IMR-90 (cell line): ENCODE measurements around the gene ZNF423. TPM values are rescaled to one million over a fixed set of nuclear protein-coding genes. Genes with fewer than 3 reads are reported as not detected.

Experiments
- ATAC-seq: fragments of 200-7000 bp; cut with Tn5 transposase; 2 replicates; pipeline ENCODE4 v1.9.1; 2020; ENCODE audit warnings: low read depth, mild to moderate bottlenecking, moderate library complexity
- BruUV-seq: library from RNA; stranded (reverse); fragments of 400-500 nt; replicated peaks from 2 replicates; lab custom pipeline; 2021; lab: Mats Ljungman, UMichigan
- CTCF ChIA-PET: fragments of 300-600 bp; formaldehyde crosslinking; extraction: SDS; loops from one replicate; lab custom pipeline; 2021; ENCODE audit warnings: antibody characterized with exemption; lab: Yijun Ruan, JAX
- POLR2A ChIA-PET: fragments of 300-600 bp; sonication (Branson Sonifier 250); formaldehyde crosslinking; loops from one replicate; lab custom pipeline; 2022; ENCODE audit warnings: antibody characterized with exemption; ENCODE audit not compliant: unreplicated experiment; lab: Charles Lee
- DNase-seq: peaks from one replicate; pipeline ENCODE4 v3.0.0; 2013
- H2AFZ ChIP-seq: replicated peaks from 2 replicates; pipeline ENCODE3; 2013; ENCODE audit warnings: low read length, mild to moderate bottlenecking; ENCODE audit not compliant: poor library complexity
- H2AK5ac ChIP-seq: 2 replicates; pipeline ENCODE4 v1.6.1; 2013; ENCODE audit warnings: low read depth, low read length, inconsistent platforms
- H2AK9ac ChIP-seq: replicated peaks from 2 replicates; pipeline ENCODE3; 2013; ENCODE audit warnings: mild to moderate bottlenecking, low read depth, low read length, moderate library complexity; ENCODE audit not compliant: poor library complexity
- H2BK120ac ChIP-seq: 2 replicates; pipeline ENCODE4 v1.6.1; 2013; ENCODE audit warnings: low read depth, low read length, inconsistent platforms
- H2BK15ac ChIP-seq: 3 replicates; pipeline ENCODE4 v1.6.1; 2013; ENCODE audit warnings: low read depth, low read length, inconsistent platforms
- H2BK20ac ChIP-seq: 2 replicates; pipeline ENCODE4 v1.6.1; 2013; ENCODE audit warnings: low read depth, mild to moderate bottlenecking, inconsistent platforms, low read length, moderate library complexity
- H2BK5ac ChIP-seq: 2 replicates; pipeline ENCODE4 v1.6.1; 2013; ENCODE audit warnings: mild to moderate bottlenecking, low read depth, low read length, inconsistent platforms; ENCODE audit not compliant: poor library complexity, severe bottlenecking
- H3K14ac ChIP-seq: replicated peaks from 2 replicates; pipeline ENCODE4 v1.6.1; 2013; ENCODE audit warnings: low read depth, low read length, inconsistent platforms
- H3K18ac ChIP-seq: 2 replicates; pipeline ENCODE4 v1.6.1; 2013; ENCODE audit warnings: low read depth, low read length, control low read depth
- H3K23ac ChIP-seq: 2 replicates; pipeline ENCODE4 v1.6.1; 2013; ENCODE audit warnings: low read depth, low read length, inconsistent platforms
- H3K27ac ChIP-seq: 2 replicates; pipeline ENCODE4 v1.5.1; 2013; ENCODE audit warnings: mild to moderate bottlenecking, control low read depth, low read length; ENCODE audit not compliant: insufficient read depth
- H3K27me3 ChIP-seq: 2 replicates; pipeline ENCODE4 v1.6.1; 2013; ENCODE audit warnings: low read length; ENCODE audit not compliant: control insufficient read depth, insufficient read depth
- H3K36me3 ChIP-seq: 2 replicates; pipeline ENCODE4 v1.6.1; 2013; ENCODE audit warnings: low read length, mixed read lengths; ENCODE audit not compliant: control insufficient read depth, insufficient read depth
- H3K4ac ChIP-seq: 2 replicates; pipeline ENCODE4 v1.6.1; 2013; ENCODE audit warnings: low read depth, low read length, inconsistent platforms
- H3K4me1 ChIP-seq: 2 replicates; pipeline ENCODE4 v1.6.1; 2013; ENCODE audit warnings: low read length, mixed read lengths; ENCODE audit not compliant: control insufficient read depth, insufficient read depth
- H3K4me2 ChIP-seq: 2 replicates; pipeline ENCODE4 v1.6.1; 2013; ENCODE audit warnings: low read depth, mild to moderate bottlenecking, control low read depth, low read length, moderate library complexity
- H3K4me3 ChIP-seq: 2 replicates; pipeline ENCODE4 v1.5.1; 2013; ENCODE audit warnings: low read depth, mild to moderate bottlenecking, control low read depth, low read length, moderate library complexity; ENCODE audit not compliant: insufficient read depth
- H3K56ac ChIP-seq: 2 replicates; pipeline ENCODE4 v1.6.1; 2013; ENCODE audit warnings: low read length, inconsistent platforms; ENCODE audit not compliant: insufficient read depth; ENCODE audit errors: extremely low read depth
- H3K79me1 ChIP-seq, 2 experiments: 2 replicates each; pipeline ENCODE4 v1.6.1; 2013; ENCODE audit warnings: low read length in 2 of 2, inconsistent platforms in 1 of 2, low read depth in 1 of 2
- H3K9ac ChIP-seq: 2 replicates; pipeline ENCODE4 v1.6.1; 2013; ENCODE audit warnings: low read depth, low read length, control low read depth
- H3K9me1 ChIP-seq: 2 replicates; pipeline ENCODE4 v1.6.1; 2013; ENCODE audit warnings: low read length, inconsistent platforms; ENCODE audit not compliant: insufficient read depth
- H3K9me3 ChIP-seq: 2 replicates; pipeline ENCODE4 v1.6.1; 2013; ENCODE audit warnings: low read length; ENCODE audit not compliant: control insufficient read depth, insufficient read depth
- H4K20me1 ChIP-seq: 2 replicates; pipeline ENCODE4 v1.6.1; 2013; ENCODE audit warnings: low read length, inconsistent platforms; ENCODE audit not compliant: insufficient read depth
- H4K5ac ChIP-seq: 2 replicates; pipeline ENCODE4 v1.6.1; 2013; ENCODE audit warnings: mild to moderate bottlenecking, low read depth, low read length, control low read depth
- H4K8ac ChIP-seq, 2 experiments: 2 replicates each; pipeline ENCODE4 v1.6.1; 2013; ENCODE audit warnings: low read depth in 2 of 2, low read length in 2 of 2, control low read depth in 1 of 2, inconsistent platforms in 1 of 2
- H4K91ac ChIP-seq: 2 replicates; pipeline ENCODE4 v1.6.1; 2013; ENCODE audit warnings: low read depth, low read length, inconsistent platforms; ENCODE audit not compliant: insufficient read depth
- BHLHE40 ChIP-seq: fragments of 150-350 bp; IDR thresholded peaks from 2 replicates; pipeline ENCODE4 v1.6.1; 2016; ENCODE audit warnings: mild to moderate bottlenecking, low read depth, low read length
- CEBPB ChIP-seq: IDR thresholded peaks from 2 replicates; pipeline ENCODE4 v1.6.1; 2012; ENCODE audit warnings: low read depth, low read length, improper control_type of control experiment
- CHD1 ChIP-seq: IDR thresholded peaks from 2 replicates; pipeline ENCODE4 v1.6.1; 2012; ENCODE audit warnings: low read depth, low read length, improper control_type of control experiment
- FOS ChIP-seq: fragments of 150-350 bp; IDR thresholded peaks from 2 replicates; pipeline ENCODE4 v1.6.1; 2016; ENCODE audit warnings: low read depth, low read length
- MAFK ChIP-seq: IDR thresholded peaks from 2 replicates; pipeline ENCODE4 v1.6.1; 2012; ENCODE audit warnings: low read depth, low read length, improper control_type of control experiment
- MAZ ChIP-seq: IDR thresholded peaks from 2 replicates; pipeline ENCODE4 v1.6.1; 2012; ENCODE audit warnings: low read depth, mild to moderate bottlenecking, low read length, improper control_type of control experiment, moderate library complexity, borderline replicate concordance
- MXI1 ChIP-seq: IDR thresholded peaks from 2 replicates; pipeline ENCODE4 v1.6.1; 2012; ENCODE audit warnings: low read depth, mild to moderate bottlenecking, low read length, moderate library complexity, borderline replicate concordance
- NFE2L2 ChIP-seq: fragments of 150-350 bp; IDR thresholded peaks from 2 replicates; pipeline ENCODE4 v1.6.1; 2016; ENCODE audit warnings: low read depth, mild to moderate bottlenecking, low read length
- POLR2A ChIP-seq: IDR thresholded peaks from 2 replicates; pipeline ENCODE4 v1.6.1; 2012; ENCODE audit warnings: mild to moderate bottlenecking, low read depth, low read length
- RAD21 ChIP-seq: IDR thresholded peaks from 2 replicates; pipeline ENCODE4 v1.6.1; 2012; ENCODE audit warnings: low read length, improper control_type of control experiment
- RCOR1 ChIP-seq: IDR thresholded peaks from 2 replicates; pipeline ENCODE4 v1.6.1; 2012; ENCODE audit warnings: mild to moderate bottlenecking, low read length, improper control_type of control experiment; ENCODE audit not compliant: insufficient replicate concordance
- RFX5 ChIP-seq: IDR thresholded peaks from 2 replicates; pipeline ENCODE4 v1.8.0; 2012; ENCODE audit warnings: low read depth, mild to moderate bottlenecking, low read length, moderate library complexity
- SMC3 ChIP-seq: fragments of 150-350 bp; IDR thresholded peaks from 2 replicates; pipeline ENCODE4 v1.6.1; 2016; ENCODE audit warnings: low read depth, mild to moderate bottlenecking, antibody characterized with exemption, low read length, moderate library complexity
- WGBS, 2 experiments: methylation state at CpG; one replicate each; pipeline versions ENCODE4 v1.1.5 to v1.1.7; 2013; ENCODE audit warnings: missing lambda C conversion rate in 2 of 2; ENCODE audit not compliant: insufficient read length in 1 of 2; ENCODE audit errors: extremely low coverage in 2 of 2; 5-methylcytosine and 5-hydroxymethylcytosine counted together
- dilution Hi-C: fragments of 300-500 bp; cut with HindIII; formaldehyde crosslinking; loops from one replicate; pipeline ENCODE4 v1.14.3; 2018; ENCODE audit warnings: low sequenced_read_pairs; ENCODE audit not compliant: unreplicated experiment
- in situ Hi-C: fragments of 300-500 bp; cut with MboI; formaldehyde crosslinking; loops from 3 replicates; pipeline ENCODE4 v1.14.3; 2019; ENCODE audit warnings: low sequenced_read_pairs, inconsistent platforms, mixed read lengths
- intact Hi-C: fragments of 100-400 bp; cut with micrococcal nuclease; formaldehyde crosslinking; loops from 2 replicates; pipeline ENCODE4 v1.10.0; 2022
- polyA plus RNA-seq, 3 experiments: library from polyadenylated mRNA; depleted of rRNA; stranded (reverse); fragments of >200 nt; gene quantifications; 2 replicates each; pipeline ENCODE4 v1.2.3, GENCODE V29; 2012; ENCODE audit warnings: low replicate concordance in 1 of 3
- total RNA-seq: library from RNA; depleted of rRNA; stranded (reverse); fragments of >200 nt; gene quantifications from 2 replicates; pipeline ENCODE4 v1.2.3, GENCODE V29; 2012
- TF ChIP-seq, protein P1 (sequence below): fragments of 150-350 bp; IDR thresholded peaks from 2 replicates; pipeline ENCODE4 v1.6.1; 2016; ENCODE audit warnings: low read depth, mild to moderate bottlenecking, low read length, moderate library complexity, borderline replicate concordance
- TF ChIP-seq, protein P2 (sequence below): conservative IDR thresholded peaks from 2 replicates; pipeline ENCODE4 v1.5.1; 2012; ENCODE audit warnings: mild to moderate bottlenecking, low read depth, low read length, improper control_type of control experiment
- TF ChIP-seq, protein P3 (sequence below): fragments of 150-350 bp; IDR thresholded peaks from 2 replicates; pipeline ENCODE4 v1.6.1; 2017; ENCODE audit warnings: mild to moderate bottlenecking, antibody characterized with exemption, low read length, low read depth

Gene ZNF423
- total and polyA plus RNA-seq, 2 of the 4 experiments (the other 2 are of a cell fraction), result under 0.01 to 0.10 TPM

DNA sequence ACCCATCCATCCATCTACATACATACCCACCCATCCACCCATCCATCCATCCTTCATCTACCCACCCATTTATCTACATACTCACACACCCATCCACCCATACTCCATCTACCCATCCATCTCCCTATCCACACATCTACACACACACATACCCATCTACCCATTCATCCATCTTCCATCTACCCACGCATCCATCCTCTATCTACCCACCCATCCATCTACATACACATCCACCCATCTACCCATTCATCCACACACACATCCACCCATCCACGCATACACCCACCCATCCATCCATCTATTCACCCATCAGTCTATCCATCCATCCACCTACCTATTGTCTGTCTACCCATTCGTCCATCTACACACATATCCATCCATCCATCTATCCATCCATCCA is 227.8 kb downstream of the ZNF423 start:
- Histone ChIP-seq H3K18ac (no peak overlapping the region), H2AFZ (no peak overlapping the region), H3K4ac (no peak overlapping the region), H4K91ac (no peak overlapping the region), H2BK120ac (no peak overlapping the region), H3K4me2 (no peak overlapping the region), H2BK15ac (no peak overlapping the region), H3K27me3 (peaks cover 6% of the 10 kb centered on the region), H4K5ac (no peak overlapping the region), H3K36me3 (no peaks in the 10 kb centered on the region), H3K14ac (no peak overlapping the region), H3K23ac (no peak overlapping the region), H3K9me1 (no peaks in the 10 kb centered on the region), H2AK5ac (no peak overlapping the region), H3K4me1 (peaks cover 5% of the 10 kb centered on the region; the same call in 1 of the 2 replicates), H3K56ac (no peak overlapping the region), H2BK5ac (peak overlapping the region; percentile 36), H4K20me1 (no peaks in the 10 kb centered on the region), H3K9ac (no peak overlapping the region), H2BK20ac (no peak overlapping the region), H4K8ac (no peak overlapping the region), H3K27ac (no peak overlapping the region), H3K79me1 (no peaks in the 10 kb centered on the region), H3K4me3 (no peak overlapping the region), H3K9me3 (peaks cover 7% of the 10 kb centered on the region; the same call in 1 of the 2 replicates), H2AK9ac (no peak overlapping the region)
- intact Hi-C loops (no loop called here), dilution Hi-C loops (no loop called here), in situ Hi-C loops (no loop called here)
- DNase-seq, result no peak
- BruUV-seq, result no TSS peak
- POLR2A ChIA-PET, result no interaction called here
- ATAC-seq, result no peak
- TF ChIP-seq NFE2L2 (no peak), SMC3 (no peak), CEBPB (no peak), MAFK (no peak), RAD21 (no peak), POLR2A (no peak), RFX5 (no peak), RCOR1 (no peak), MXI1 (no peak), MAZ (no peak), CHD1 (no peak), FOS (no peak), BHLHE40 (no peak)
- TF ChIP-seq, protein P1, sequence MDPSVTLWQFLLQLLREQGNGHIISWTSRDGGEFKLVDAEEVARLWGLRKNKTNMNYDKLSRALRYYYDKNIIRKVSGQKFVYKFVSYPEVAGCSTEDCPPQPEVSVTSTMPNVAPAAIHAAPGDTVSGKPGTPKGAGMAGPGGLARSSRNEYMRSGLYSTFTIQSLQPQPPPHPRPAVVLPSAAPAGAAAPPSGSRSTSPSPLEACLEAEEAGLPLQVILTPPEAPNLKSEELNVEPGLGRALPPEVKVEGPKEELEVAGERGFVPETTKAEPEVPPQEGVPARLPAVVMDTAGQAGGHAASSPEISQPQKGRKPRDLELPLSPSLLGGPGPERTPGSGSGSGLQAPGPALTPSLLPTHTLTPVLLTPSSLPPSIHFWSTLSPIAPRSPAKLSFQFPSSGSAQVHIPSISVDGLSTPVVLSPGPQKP, result no peak
- TF ChIP-seq, protein P2, sequence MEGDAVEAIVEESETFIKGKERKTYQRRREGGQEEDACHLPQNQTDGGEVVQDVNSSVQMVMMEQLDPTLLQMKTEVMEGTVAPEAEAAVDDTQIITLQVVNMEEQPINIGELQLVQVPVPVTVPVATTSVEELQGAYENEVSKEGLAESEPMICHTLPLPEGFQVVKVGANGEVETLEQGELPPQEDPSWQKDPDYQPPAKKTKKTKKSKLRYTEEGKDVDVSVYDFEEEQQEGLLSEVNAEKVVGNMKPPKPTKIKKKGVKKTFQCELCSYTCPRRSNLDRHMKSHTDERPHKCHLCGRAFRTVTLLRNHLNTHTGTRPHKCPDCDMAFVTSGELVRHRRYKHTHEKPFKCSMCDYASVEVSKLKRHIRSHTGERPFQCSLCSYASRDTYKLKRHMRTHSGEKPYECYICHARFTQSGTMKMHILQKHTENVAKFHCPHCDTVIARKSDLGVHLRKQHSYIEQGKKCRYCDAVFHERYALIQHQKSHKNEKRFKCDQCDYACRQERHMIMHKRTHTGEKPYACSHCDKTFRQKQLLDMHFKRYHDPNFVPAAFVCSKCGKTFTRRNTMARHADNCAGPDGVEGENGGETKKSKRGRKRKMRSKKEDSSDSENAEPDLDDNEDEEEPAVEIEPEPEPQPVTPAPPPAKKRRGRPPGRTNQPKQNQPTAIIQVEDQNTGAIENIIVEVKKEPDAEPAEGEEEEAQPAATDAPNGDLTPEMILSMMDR, result no peak
- TF ChIP-seq, protein P3, sequence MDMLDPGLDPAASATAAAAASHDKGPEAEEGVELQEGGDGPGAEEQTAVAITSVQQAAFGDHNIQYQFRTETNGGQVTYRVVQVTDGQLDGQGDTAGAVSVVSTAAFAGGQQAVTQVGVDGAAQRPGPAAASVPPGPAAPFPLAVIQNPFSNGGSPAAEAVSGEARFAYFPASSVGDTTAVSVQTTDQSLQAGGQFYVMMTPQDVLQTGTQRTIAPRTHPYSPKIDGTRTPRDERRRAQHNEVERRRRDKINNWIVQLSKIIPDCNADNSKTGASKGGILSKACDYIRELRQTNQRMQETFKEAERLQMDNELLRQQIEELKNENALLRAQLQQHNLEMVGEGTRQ, result no peak
- WGBS, 2 experiments, result 50 to 100% methylated on average over 2 to 3 of the region's 3 CpGs
- CTCF ChIA-PET, result no interaction called here
